GM12875 (cell line): Measurements from ENCODE around the gene LRRTM4.

Experiments used
- H3K4me3 ChIP-seq: one replicate; pipeline ENCODE4 v1.5.1; 2011; ENCODE audit warnings: low read depth, low read length, control low read depth
- CTCF ChIP-seq: IDR thresholded peaks from 2 replicates; pipeline ENCODE4 v1.5.1; 2011; ENCODE audit warnings: low read depth, mild to moderate bottlenecking, control low read depth, inconsistent platforms, low read length, moderate library complexity, borderline replicate concordance; ENCODE audit not compliant: insufficient read depth

Gene LRRTM4

DNA sequence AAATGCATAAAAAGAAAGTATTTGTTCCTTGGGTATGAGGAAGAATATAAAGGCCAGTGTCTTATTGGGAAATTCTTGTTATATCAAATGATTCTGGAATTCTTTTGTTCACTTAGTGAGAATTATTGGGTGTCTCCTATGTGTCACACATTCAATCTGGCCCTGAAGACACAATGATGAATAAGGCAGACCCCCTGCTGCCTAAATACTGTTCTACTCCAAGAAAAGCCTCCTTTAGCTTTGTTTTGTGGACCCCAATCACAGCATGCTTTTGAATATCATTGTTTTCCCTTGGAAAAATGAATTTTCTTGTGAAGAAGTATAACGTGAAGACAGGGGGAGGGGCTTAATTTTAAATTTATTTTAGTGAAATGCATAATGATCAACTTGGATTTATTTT is 682.4 kb downstream of the LRRTM4 start:
- H3K4me3 ChIP-seq = no peak overlapping the region
- no peak for TF ChIP-seq CTCF

DNA sequence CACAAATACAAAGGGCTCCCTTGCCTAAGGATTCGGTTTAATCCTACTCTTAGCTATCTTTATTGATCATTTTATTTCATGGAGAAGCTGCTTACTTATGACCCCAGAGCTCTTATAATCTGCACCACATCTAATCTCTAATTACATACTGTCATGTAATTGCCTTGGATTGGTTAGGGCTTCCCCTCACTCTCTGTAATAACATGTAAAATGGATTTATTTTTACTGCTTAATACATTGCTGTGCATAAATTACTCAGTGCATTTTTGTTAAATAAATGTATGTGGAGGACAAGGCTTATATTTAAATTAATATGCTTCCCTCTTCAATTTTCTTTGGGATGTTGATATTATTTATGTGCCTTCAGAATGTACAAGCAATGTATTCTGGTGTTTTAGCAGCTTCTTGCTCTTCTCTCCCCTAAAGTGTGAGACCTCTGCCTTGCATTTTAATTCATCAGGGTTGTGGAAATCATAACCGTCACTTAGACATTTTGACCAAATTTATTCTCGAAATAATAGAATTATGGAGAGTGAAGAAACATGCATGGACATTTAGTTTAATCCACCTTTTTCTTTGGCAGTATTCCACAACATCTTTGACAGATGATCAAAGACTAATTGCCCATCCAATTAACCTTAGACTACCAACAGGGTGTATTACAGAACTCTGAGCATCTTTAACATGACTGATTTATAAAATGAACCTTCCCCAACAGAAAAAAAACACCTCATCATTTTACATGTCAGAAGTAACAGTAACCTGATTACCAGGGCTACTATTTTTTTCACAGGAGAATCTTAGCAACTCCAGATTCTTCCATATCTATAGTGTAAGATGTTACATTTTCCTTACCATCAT is 692.6 kb downstream of the LRRTM4 start:
- no peak overlapping the region for H3K4me3 ChIP-seq
- TF ChIP-seq CTCF = no peak

DNA sequence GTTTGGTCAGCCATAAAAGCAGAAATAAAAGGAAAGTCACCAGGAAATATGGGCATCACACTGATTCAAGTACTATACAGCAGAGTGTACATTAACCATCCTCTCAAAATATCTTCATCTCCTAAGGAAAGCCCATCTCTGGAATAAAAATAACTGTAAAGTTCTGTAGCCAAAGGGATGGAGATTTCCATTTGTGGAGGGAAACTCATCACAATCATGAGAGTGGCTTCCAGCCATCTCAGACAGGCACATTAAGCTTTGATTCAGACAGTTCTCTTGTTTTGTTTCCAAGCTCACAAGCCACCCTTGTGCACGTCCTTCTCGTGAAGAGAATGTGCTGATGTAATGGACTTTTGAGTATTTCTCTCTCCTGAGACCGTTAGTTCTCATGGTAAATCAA is 695.5 kb downstream of the LRRTM4 start:
- TF ChIP-seq CTCF = no peak
- H3K4me3 ChIP-seq = no peak overlapping the region

GRCh38 chr2:76825140-76825970 is 696.8 kb downstream of the LRRTM4 start:
- no peak for TF ChIP-seq CTCF
- no peak overlapping the region for H3K4me3 ChIP-seq

DNA sequence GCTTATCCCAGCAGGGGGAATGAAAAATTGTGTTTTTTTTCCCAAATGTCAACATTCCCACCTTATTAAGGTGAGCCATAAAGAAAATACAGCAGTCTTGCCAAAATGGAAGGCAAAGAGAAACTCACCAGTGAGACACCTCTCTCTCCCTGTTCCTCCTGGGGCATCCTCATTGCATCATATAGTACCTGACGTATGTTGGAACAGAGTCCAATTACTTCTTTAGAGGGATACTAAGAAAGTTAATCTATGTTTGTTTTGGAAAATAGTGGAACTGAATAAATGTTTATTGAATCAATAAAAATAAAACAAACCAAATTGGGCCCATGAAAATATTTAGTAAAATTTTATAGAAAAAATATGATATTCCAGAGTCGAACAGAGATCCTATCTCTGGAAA is 700.4 kb downstream of the LRRTM4 start:
- no peak for TF ChIP-seq CTCF

DNA sequence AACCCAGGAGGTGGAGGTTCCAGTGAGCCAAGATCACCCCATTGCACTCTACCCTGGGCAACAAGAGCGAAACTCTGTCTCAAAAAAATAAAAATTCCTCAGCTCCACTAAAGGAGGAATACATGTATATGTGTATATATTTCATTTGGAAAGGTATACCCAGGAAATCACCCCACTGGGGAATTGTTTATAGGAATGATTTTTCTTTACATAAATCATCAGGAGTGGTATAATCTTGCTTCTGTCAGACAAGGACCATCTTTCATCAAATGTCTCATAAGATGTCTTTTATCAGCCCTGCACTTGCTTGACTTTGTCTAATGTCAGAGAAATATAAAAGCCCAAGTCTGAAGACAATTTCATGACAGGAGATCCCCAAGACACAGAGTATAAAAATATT is 709.1 kb downstream of the LRRTM4 start:
- no peak for TF ChIP-seq CTCF
- H3K4me3 ChIP-seq = no peak overlapping the region

More for the DNA sequence above, 700.4 kb downstream of the LRRTM4 start:
- H3K4me3 ChIP-seq = no peak overlapping the region
